Gastroesophageal sphincter (tissue), 4 donors: ENCODE data around the gene KRT85. TPM values are rescaled to one million over a fixed set of nuclear protein-coding genes. Genes with fewer than 3 reads are reported as not detected.

Experiments
- ATAC-seq: fragments of 150-250 bp; one replicate; pipeline ENCODE4 v1.9.1; 2016; ENCODE audit warnings: mild to moderate bottlenecking, moderate library complexity
- H3K27ac ChIP-seq, 4 donors: fragments of 200-600 bp; sonication (generic) in 3 of 4; 1 replicate in 3 of 4; 2 replicates in 1 of 4; pipeline ENCODE4 v1.5.1; 2016 to 2019
- H3K27me3 ChIP-seq: fragments of 200-600 bp; sonication (generic); one replicate; pipeline ENCODE4 v1.5.1; 2019
- H3K36me3 ChIP-seq, 2 donors: fragments of 200-600 bp; sonication (generic); one replicate each; pipeline ENCODE4 v1.5.1; 2019; ENCODE audit warnings: control low read depth in 1 of 2
- H3K4me1 ChIP-seq, 3 donors: fragments of 200-600 bp; sonication (generic); 1 replicate in 2 of 3; 2 replicates in 1 of 3; pipeline ENCODE4 v1.5.1; 2016 to 2019; ENCODE audit warnings: control low read depth in 2 of 3
- H3K4me3 ChIP-seq, 2 donors: fragments of 200-600 bp; sonication (generic); one replicate each; pipeline ENCODE4 v1.5.1; 2019; ENCODE audit warnings: mild to moderate bottlenecking in 1 of 2, moderate library complexity in 1 of 2
- H3K9me3 ChIP-seq, 3 donors: fragments of 200-600 bp; sonication (generic); one replicate each; pipeline ENCODE4 v1.5.1; 2017 to 2019; ENCODE audit warnings: control low read depth in 2 of 3
- CTCF ChIP-seq, 4 experiments: fragments of 200-600 bp in 2 of 4; fragments of 450-650 bp in 2 of 4; sonication (generic) in 1 of 4; IDR thresholded peaks; one replicate each; pipeline ENCODE4 v1.5.1; 2017 to 2019; ENCODE audit warnings: antibody characterized with exemption in 4 of 4, mild to moderate bottlenecking in 2 of 4, moderate library complexity in 2 of 4
- EP300 ChIP-seq: sonication (generic); formaldehyde crosslinking; IDR thresholded peaks from one replicate; pipeline ENCODE4 v1.6.1; 2017; ENCODE audit warnings: antibody characterized with exemption, mild to moderate bottlenecking
- POLR2A ChIP-seq, 2 donors: fragments of 450-650 bp; IDR thresholded peaks; one replicate each; pipeline ENCODE4 v1.6.1; 2017; ENCODE audit warnings: antibody characterized with exemption in 2 of 2, mild to moderate bottlenecking in 2 of 2, moderate library complexity in 1 of 2
- POLR2AphosphoS5 ChIP-seq: sonication (generic); formaldehyde crosslinking; IDR thresholded peaks from one replicate; pipeline ENCODE4 v1.6.1; 2017; ENCODE audit warnings: antibody characterized with exemption
- WGBS, 2 donors: methylation state at CpG; one replicate each; pipeline ENCODE4 v1.1.5; 2018; ENCODE audit warnings: low coverage in 1 of 2; 5-methylcytosine and 5-hydroxymethylcytosine counted together
- total RNA-seq, 4 donors: library from RNA; depleted of rRNA; stranded (reverse); fragments of >200 nt; gene quantifications; one replicate each; pipeline ENCODE4 v1.1.0, GENCODE V29; 2016

KRT85 gene
- total RNA-seq, 4 donors from 2014 or later, result not detected

- no peak overlapping the region for H3K27ac ChIP-seq
- no peaks in the 10 kb centered on the region for H3K36me3 ChIP-seq
- TF ChIP-seq EP300 (no peak), POLR2AphosphoS5 (no peak), CTCF (IDR thresholded peaks at IDR 0.05) (no peak), POLR2A (IDR thresholded peaks at IDR 0.05) (no peak)
- no peak for ATAC-seq
- H3K9me3 ChIP-seq, result no peaks in the 10 kb centered on the region
- H3K27me3 ChIP-seq, result peaks cover 30% of the 10 kb centered on the region
- H3K4me3 ChIP-seq, result no peak overlapping the region
- WGBS, 2 donors, result 65% methylated on average over 2 of the region's 13 CpGs; no CpG with 5 or more reads in 1 of the 2 donors
- H3K4me1 ChIP-seq, result no peaks in the 10 kb centered on the region
Observed at GRCh38 chr12:52314511-52314910, 52.8 kb downstream of the KRT85 start.

GRCh38 chr12:52313926-52314325, 53.4 kb downstream of the KRT85 start:
- TF ChIP-seq POLR2A (IDR thresholded peaks at IDR 0.05) (no peak), CTCF (IDR thresholded peaks at IDR 0.05) (no peak), POLR2AphosphoS5 (no peak), EP300 (no peak)
- no peak overlapping the region for H3K4me3 ChIP-seq
- WGBS, 2 donors, result 75 to 80% methylated on average over 1 to 3 of the region's 9 CpGs
- H3K36me3 ChIP-seq, result no peaks in the 10 kb centered on the region
- H3K9me3 ChIP-seq, result no peaks in the 10 kb centered on the region
- peaks cover 29% of the 10 kb centered on the region for H3K27me3 ChIP-seq
- peaks cover 0 to 4% (median 0%) of the 10 kb centered on the region in 3 donors for H3K4me1 ChIP-seq
- no peak for ATAC-seq
- H3K27ac ChIP-seq, result no peak overlapping the region

GRCh38 chr12:52313461-52313860, 53.8 kb downstream of the KRT85 start:
- no peak for ATAC-seq
- Histone ChIP-seq H3K36me3 (no peaks in the 10 kb centered on the region), H3K9me3 (no peaks in the 10 kb centered on the region), H3K4me3 (no peak overlapping the region), H3K4me1 (peaks cover 0 to 9% (median 0%) of the 10 kb centered on the region in 3 donors), H3K27me3 (peaks cover 25% of the 10 kb centered on the region), H3K27ac (no peak overlapping the region)
- 40 to 72% methylated on average over 1 to 3 of the region's 3 CpGs for WGBS, 2 donors
- TF ChIP-seq CTCF (IDR thresholded peaks at IDR 0.05) (no peak), EP300 (no peak), POLR2A (IDR thresholded peaks at IDR 0.05) (no peak)

GRCh38 chr12:52312086-52312485, 55.2 kb downstream of the KRT85 start:
- no peak overlapping the region for H3K27ac ChIP-seq
- no peaks in the 10 kb centered on the region for H3K9me3 ChIP-seq
- WGBS, 2 donors, result 80% methylated on average over 1 of the region's 4 CpGs; no CpG with 5 or more reads in 1 of the 2 donors
- H3K36me3 ChIP-seq, result no peaks in the 10 kb centered on the region
- TF ChIP-seq POLR2A (IDR thresholded peaks at IDR 0.05) (no peak), CTCF (IDR thresholded peaks at IDR 0.05) (no peak), POLR2AphosphoS5 (no peak), EP300 (no peak)
- peaks cover 0 to 20% (median 6%) of the 10 kb centered on the region in 3 donors for H3K4me1 ChIP-seq
- no peak overlapping the region for H3K4me3 ChIP-seq
- peaks cover 19% of the 10 kb centered on the region for H3K27me3 ChIP-seq
- ATAC-seq, result no peak

GRCh38 chr12:52311285-52311648, 56.0 kb downstream of the KRT85 start:
- Histone ChIP-seq H3K27me3 (peaks cover 19% of the 10 kb centered on the region), H3K4me3 (no peak overlapping the region), H3K36me3 (no peaks in the 10 kb centered on the region), H3K4me1 (peaks cover 0 to 20% (median 6%) of the 10 kb centered on the region in 3 donors), H3K9me3 (no peaks in the 10 kb centered on the region), H3K27ac (no peak overlapping the region)
- 80 to 89% methylated on average over 2 to 3 of the region's 3 CpGs for WGBS, 2 donors
- no peak for ATAC-seq
- TF ChIP-seq CTCF (IDR thresholded peaks at IDR 0.05) (no peak), POLR2AphosphoS5 (no peak), POLR2A (IDR thresholded peaks at IDR 0.05) (no peak), EP300 (no peak)
